Lung (tissue), 12 donors: ENCODE data around the gene FLYWCH1. TPM values are rescaled to one million over a fixed set of nuclear protein-coding genes. Genes with fewer than 3 reads are reported as not detected.
"Not testable (repeated sequence)": the region's sequence is repeated elsewhere in the genome, so short reads cannot be mapped to it uniquely, and the experiment has no call there.

Source experiments
- ATAC-seq: fragments of 200-7000 bp; cut with Tn5 transposase; one replicate; pipeline ENCODE4 v1.9.1; 2020; ENCODE audit warnings: moderate number of reproducible peaks; ENCODE audit not compliant: insufficient read depth, low FRiP score
- DNase-seq, 3 donors: peaks; one replicate each; pipeline ENCODE4 v3.0.0-alpha.2; 2013 to 2017
- H3K27ac ChIP-seq, 2 donors: one replicate each; pipeline ENCODE4 v1.5.1; 2013; ENCODE audit warnings: mild to moderate bottlenecking in 2 of 2, moderate library complexity in 2 of 2, control low read depth in 1 of 2, inconsistent platforms in 1 of 2, low read depth in 1 of 2, low read length in 1 of 2
- H3K27me3 ChIP-seq, 3 donors: one replicate each; pipeline ENCODE4 v1.5.1; 2013; ENCODE audit warnings: low read length in 2 of 3; ENCODE audit not compliant: control insufficient read depth in 3 of 3, insufficient read depth in 3 of 3
- H3K36me3 ChIP-seq, 4 donors: one replicate each; pipeline ENCODE4 v1.5.1; 2013; ENCODE audit warnings: low read length in 4 of 4, mild to moderate bottlenecking in 1 of 4, moderate library complexity in 1 of 4; ENCODE audit not compliant: control insufficient read depth in 4 of 4, insufficient read depth in 4 of 4
- H3K4me1 ChIP-seq, 5 donors: one replicate each; pipeline ENCODE4 v1.5.1; 2013; ENCODE audit warnings: low read length in 5 of 5, mild to moderate bottlenecking in 2 of 5, moderate library complexity in 1 of 5; ENCODE audit not compliant: control insufficient read depth in 5 of 5, insufficient read depth in 5 of 5
- H3K4me3 ChIP-seq: one replicate; pipeline ENCODE4 v1.5.1; 2013; ENCODE audit warnings: mild to moderate bottlenecking, control low read depth, moderate library complexity
- H3K9ac ChIP-seq, 2 donors: one replicate each; pipeline ENCODE4 v1.5.1; 2013; ENCODE audit warnings: low read length in 2 of 2, control low read depth in 1 of 2; ENCODE audit not compliant: insufficient read depth in 1 of 2
- H3K9me3 ChIP-seq, 4 donors: one replicate each; pipeline ENCODE4 v1.5.1; 2013; ENCODE audit warnings: low read length in 3 of 4, mild to moderate bottlenecking in 1 of 4, moderate library complexity in 1 of 4; ENCODE audit not compliant: control insufficient read depth in 4 of 4, insufficient read depth in 3 of 4
- WGBS, 2 donors: extraction: QIAGEN DNeasy Blood & Tissue Kit; methylation state at CpG; one replicate each; pipeline ENCODE4 v1.1.7; 2013; 5-methylcytosine and 5-hydroxymethylcytosine counted together
- polyA plus RNA-seq, 2 donors: library from polyadenylated mRNA; stranded (reverse); fragments of 200-250 nt; gene quantifications; one replicate each; pipeline ENCODE4 v1.2.1, GENCODE V29; 2013
- total RNA-seq, 2 donors: library from RNA; depleted of rRNA in 1 of 2; stranded (reverse); fragments of >200 nt in 1 of 2; gene quantifications; one replicate each; pipeline ENCODE4 v1.2.1, GENCODE V29; 2014 to 2021
- TF ChIP-seq, protein P1 (sequence below): IDR thresholded peaks from 2 replicates; pipeline ENCODE4 v1.5.1; 2012; ENCODE audit warnings: mild to moderate bottlenecking; ENCODE audit errors: control extremely low read depth, extremely low read depth
- donor health status: control.
- donor health status: control.
- donor health status: Bipolar disorder and iron deficiency.
- donor health status: healthy.
- donor health status: DM: yes; HTN: yes; CAD: no.

The FLYWCH1 gene
- total and polyA plus RNA-seq, 4 donors: 13.3 to 34.3 (median 21.4) TPM

DNA sequence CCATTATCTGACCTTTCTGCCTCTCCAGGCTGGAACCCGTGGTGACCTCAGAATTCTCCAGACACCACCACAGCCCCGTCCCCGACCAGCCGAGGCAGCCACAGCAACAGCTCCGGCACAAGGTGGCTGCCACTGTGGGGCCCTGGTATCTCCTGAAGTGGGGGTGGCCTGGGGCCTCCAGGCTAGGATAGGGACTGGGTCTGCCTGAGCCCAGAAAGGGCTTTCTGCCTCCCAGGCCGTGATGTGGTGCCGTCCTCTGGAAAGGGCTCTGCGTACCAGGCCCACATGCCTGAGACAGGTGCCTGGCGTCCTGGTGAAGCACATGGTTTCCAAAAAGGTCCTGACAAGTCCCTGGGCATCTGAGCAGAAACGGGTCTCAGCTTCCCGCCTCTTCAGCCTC is 17.1 kb downstream of the FLYWCH1 start:
- Histone ChIP-seq H3K4me3 (no peak overlapping the region), H3K4me1 (peaks cover 0 to 6% (median 2%) of the 10 kb centered on the region in 5 donors), H3K27ac (no peak overlapping the region), H3K36me3 (peaks cover under 1 to 36% (median 3%) of the 10 kb centered on the region in 4 donors), H3K9me3 (no peaks in the 10 kb centered on the region), H3K9ac (no peak overlapping the region), H3K27me3 (no peaks in the 10 kb centered on the region)
- TF ChIP-seq, protein P1, sequence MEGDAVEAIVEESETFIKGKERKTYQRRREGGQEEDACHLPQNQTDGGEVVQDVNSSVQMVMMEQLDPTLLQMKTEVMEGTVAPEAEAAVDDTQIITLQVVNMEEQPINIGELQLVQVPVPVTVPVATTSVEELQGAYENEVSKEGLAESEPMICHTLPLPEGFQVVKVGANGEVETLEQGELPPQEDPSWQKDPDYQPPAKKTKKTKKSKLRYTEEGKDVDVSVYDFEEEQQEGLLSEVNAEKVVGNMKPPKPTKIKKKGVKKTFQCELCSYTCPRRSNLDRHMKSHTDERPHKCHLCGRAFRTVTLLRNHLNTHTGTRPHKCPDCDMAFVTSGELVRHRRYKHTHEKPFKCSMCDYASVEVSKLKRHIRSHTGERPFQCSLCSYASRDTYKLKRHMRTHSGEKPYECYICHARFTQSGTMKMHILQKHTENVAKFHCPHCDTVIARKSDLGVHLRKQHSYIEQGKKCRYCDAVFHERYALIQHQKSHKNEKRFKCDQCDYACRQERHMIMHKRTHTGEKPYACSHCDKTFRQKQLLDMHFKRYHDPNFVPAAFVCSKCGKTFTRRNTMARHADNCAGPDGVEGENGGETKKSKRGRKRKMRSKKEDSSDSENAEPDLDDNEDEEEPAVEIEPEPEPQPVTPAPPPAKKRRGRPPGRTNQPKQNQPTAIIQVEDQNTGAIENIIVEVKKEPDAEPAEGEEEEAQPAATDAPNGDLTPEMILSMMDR: no peak
- WGBS, 2 donors: 89 to 93% methylated on average over 11 of the region's 11 CpGs
- DNase-seq: no peak
- no peak for ATAC-seq

DNA sequence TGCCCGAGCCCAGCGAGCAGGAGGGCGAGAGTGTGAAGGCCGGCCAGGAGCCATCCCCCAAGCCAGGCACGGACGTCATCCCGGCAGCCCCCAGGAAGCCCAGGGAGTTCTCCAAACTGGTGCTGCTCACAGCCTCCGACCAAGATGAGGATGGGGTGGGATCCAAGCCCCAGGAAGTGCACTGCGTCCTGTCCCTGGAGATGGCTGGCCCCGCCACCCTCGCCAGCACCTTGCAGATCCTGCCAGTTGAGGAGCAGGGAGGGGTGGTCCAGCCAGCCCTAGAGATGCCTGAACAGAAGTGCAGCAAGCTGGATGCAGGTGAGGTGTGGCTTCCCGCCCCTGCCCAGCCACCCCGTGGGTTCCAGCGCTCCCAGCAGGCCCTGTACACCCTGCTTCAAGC is 18.0 kb downstream of the FLYWCH1 start:
- Histone ChIP-seq H3K4me3 (no peak overlapping the region), H3K4me1 (peaks cover 0 to 6% (median 2%) of the 10 kb centered on the region in 5 donors), H3K9ac (no peak overlapping the region), H3K27ac (no peak overlapping the region), H3K9me3 (no peaks in the 10 kb centered on the region), H3K36me3 (peaks cover 1 to 40% (median 4%) of the 10 kb centered on the region in 4 donors), H3K27me3 (no peaks in the 10 kb centered on the region)
- WGBS, 2 donors: 94% methylated on average over 14 of the region's 14 CpGs
- ATAC-seq: no peak
- no peak for DNase-seq
- TF ChIP-seq, protein P1: no peak

DNA sequence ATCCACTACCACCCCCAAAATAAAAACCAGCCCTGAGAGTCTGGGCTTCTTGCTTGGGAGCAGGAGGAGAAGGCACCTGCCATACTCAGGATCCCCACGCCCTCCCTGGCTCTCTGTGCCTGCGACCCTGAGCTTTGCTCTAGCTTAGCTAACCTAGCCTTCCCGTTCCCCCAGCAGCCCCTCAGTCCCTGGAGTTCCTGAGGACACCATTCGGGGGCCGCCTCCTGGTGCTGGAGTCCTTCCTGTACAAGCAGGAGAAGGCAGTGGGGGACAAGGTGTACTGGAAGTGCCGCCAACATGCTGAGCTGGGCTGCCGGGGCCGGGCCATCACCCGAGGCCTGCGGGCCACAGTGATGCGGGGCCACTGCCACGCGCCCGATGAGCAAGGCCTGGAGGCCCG is 18.5 kb downstream of the FLYWCH1 start:
- Histone ChIP-seq H3K4me3 (no peak overlapping the region), H3K27me3 (no peaks in the 10 kb centered on the region), H3K9ac (no peak overlapping the region), H3K27ac (no peak overlapping the region), H3K9me3 (no peaks in the 10 kb centered on the region), H3K4me1 (peaks cover 0 to 2% (median under 1%) of the 10 kb centered on the region in 5 donors), H3K36me3 (peaks cover 0 to 37% (median 5%) of the 10 kb centered on the region in 4 donors)
- TF ChIP-seq, protein P1: no peak
- DNase-seq (no peak), ATAC-seq (no peak)
- WGBS, 2 donors: 95 to 98% methylated on average over 15 of the region's 15 CpGs

DNA sequence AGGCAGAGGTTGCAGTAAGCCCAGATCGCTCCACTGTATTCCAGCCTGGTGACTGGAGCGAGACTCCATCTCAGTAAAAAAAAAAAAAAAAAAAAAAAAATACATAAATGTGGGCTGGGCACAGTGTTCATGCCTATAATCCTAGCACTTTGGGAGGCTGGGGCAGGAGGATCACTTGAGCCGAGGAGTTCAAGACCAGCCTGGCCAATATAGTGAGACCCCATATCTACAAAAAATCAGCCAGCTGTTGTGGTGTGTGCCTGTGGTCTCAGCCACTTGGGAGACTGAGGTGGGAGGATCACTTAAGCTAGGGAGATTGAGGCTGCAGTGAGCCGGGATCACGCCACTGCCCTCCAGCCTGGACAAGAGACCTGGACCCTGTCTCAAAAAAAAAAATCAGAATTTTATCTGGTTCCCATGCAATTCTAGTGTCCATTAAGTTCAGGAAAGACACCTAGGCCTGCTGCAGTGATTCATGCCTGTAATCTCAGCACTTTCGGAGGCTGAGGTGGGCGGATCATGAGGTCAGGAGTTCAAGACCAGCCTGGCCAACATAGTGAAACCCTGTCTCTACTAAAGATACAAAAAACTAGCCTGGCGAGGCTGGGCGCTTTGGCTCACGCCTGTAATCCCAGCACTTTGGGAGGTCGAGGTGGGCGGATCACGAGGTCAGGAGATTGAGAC is 19.6 kb downstream of the FLYWCH1 start:
- H3K4me1 ChIP-seq, H3K27ac ChIP-seq, DNase-seq, H3K9me3 ChIP-seq, H3K4me3 ChIP-seq, ATAC-seq, H3K27me3 ChIP-seq, H3K9ac ChIP-seq: not testable (repeated sequence)
- WGBS, 2 donors: 92 to 94% methylated on average over 13 of the region's 13 CpGs
- H3K36me3 ChIP-seq: peaks cover under 1 to 44% (median 6%) of the 10 kb centered on the region in 4 donors
